Osteocyte (in vitro differentiated cells): ENCODE data around the gene PPFIA2. TPM values are rescaled to one million over a fixed set of nuclear protein-coding genes. Genes with fewer than 3 reads are reported as not detected.

Experiments used
- DNase-seq: peaks from one replicate; pipeline ENCODE4 v3.0.0; 2021; ENCODE audit warnings: mixed read lengths; ENCODE audit not compliant: unreplicated experiment; ENCODE audit errors: extremely low spot score
- H3K27ac Mint-ChIP-seq: one replicate; pipeline ENCODE4 v1.8.0; 2021; ENCODE audit warnings: mild to moderate bottlenecking, mixed read lengths; ENCODE audit not compliant: unreplicated experiment
- H3K27me3 Mint-ChIP-seq: one replicate; pipeline ENCODE4 v1.8.0; 2021; ENCODE audit warnings: mixed read lengths; ENCODE audit not compliant: unreplicated experiment
- H3K36me3 Mint-ChIP-seq: one replicate; pipeline ENCODE4 v1.8.0; 2021; ENCODE audit warnings: mixed read lengths; ENCODE audit not compliant: unreplicated experiment
- H3K4me1 Mint-ChIP-seq: one replicate; pipeline ENCODE4 v1.8.0; 2021; ENCODE audit warnings: mixed read lengths; ENCODE audit not compliant: unreplicated experiment
- H3K4me3 Mint-ChIP-seq: one replicate; pipeline ENCODE4 v1.8.0; 2021; ENCODE audit warnings: mild to moderate bottlenecking, moderate library complexity, mixed read lengths; ENCODE audit not compliant: unreplicated experiment
- H3K9me3 Mint-ChIP-seq: one replicate; pipeline ENCODE4 v1.8.0; 2021; ENCODE audit warnings: mixed read lengths; ENCODE audit not compliant: unreplicated experiment
- CTCF ChIP-seq: fragments of 200-600 bp; sonication (generic); IDR thresholded peaks from 2 replicates; pipeline ENCODE4 v1.5.0; 2021; ENCODE audit warnings: antibody characterized with exemption, mild to moderate bottlenecking, moderate library complexity
- total RNA-seq: library from RNA; stranded (reverse); gene quantifications from 2 replicates; pipeline ENCODE4 v1.2.1, GENCODE V29; 2021

PPFIA2 gene
- total RNA-seq, 1 donor from 2014 or later: 0.67 TPM

GRCh38 chr12:81439344-81439743 is 319.8 kb downstream of the PPFIA2 start:
- no peak for DNase-seq
- no peak for TF ChIP-seq CTCF
- no peak overlapping the region for H3K4me3 Mint-ChIP-seq
- no peaks in the 10 kb centered on the region for H3K36me3 Mint-ChIP-seq
- H3K27ac Mint-ChIP-seq: no peak overlapping the region
- H3K4me1 Mint-ChIP-seq: no peaks in the 10 kb centered on the region
- no peaks in the 10 kb centered on the region for H3K27me3 Mint-ChIP-seq
- no peaks in the 10 kb centered on the region for H3K9me3 Mint-ChIP-seq

- DNase-seq: no peak
- no peaks in the 10 kb centered on the region for H3K4me1 Mint-ChIP-seq
These were observed 342.1 kb downstream of the PPFIA2 start for GRCh38 chr12:81417056-81417455.

GRCh38 chr12:81416571-81416970 is 342.6 kb downstream of the PPFIA2 start:
- H3K27ac Mint-ChIP-seq: no peak overlapping the region
- TF ChIP-seq CTCF: no peak
- no peaks in the 10 kb centered on the region for H3K36me3 Mint-ChIP-seq
- H3K4me1 Mint-ChIP-seq: no peaks in the 10 kb centered on the region
- no peak for DNase-seq
- H3K4me3 Mint-ChIP-seq: no peak overlapping the region
- peaks cover 25% of the 10 kb centered on the region for H3K27me3 Mint-ChIP-seq
- H3K9me3 Mint-ChIP-seq: no peaks in the 10 kb centered on the region

More at GRCh38 chr12:81417056-81417455, 342.1 kb downstream of the PPFIA2 start:
- H3K27me3 Mint-ChIP-seq: peaks cover 25% of the 10 kb centered on the region
- no peak overlapping the region for H3K27ac Mint-ChIP-seq
- H3K9me3 Mint-ChIP-seq: no peaks in the 10 kb centered on the region
- no peaks in the 10 kb centered on the region for H3K36me3 Mint-ChIP-seq
- no peak for TF ChIP-seq CTCF
- no peak overlapping the region for H3K4me3 Mint-ChIP-seq

- H3K4me1 Mint-ChIP-seq: no peaks in the 10 kb centered on the region
These were observed 344.7 kb downstream of the PPFIA2 start for GRCh38 chr12:81414441-81414840.

GRCh38 chr12:81412940-81413339 is 346.2 kb downstream of the PPFIA2 start:
- Mint-ChIP-seq H3K27ac (no peak overlapping the region), H3K4me1 (no peaks in the 10 kb centered on the region), H3K4me3 (no peak overlapping the region), H3K9me3 (no peaks in the 10 kb centered on the region), H3K36me3 (no peaks in the 10 kb centered on the region), H3K27me3 (peaks cover 25% of the 10 kb centered on the region)
- no peak for DNase-seq
- TF ChIP-seq CTCF: no peak

More at GRCh38 chr12:81414441-81414840, 344.7 kb downstream of the PPFIA2 start:
- H3K27ac Mint-ChIP-seq: no peak overlapping the region
- H3K27me3 Mint-ChIP-seq: peaks cover 25% of the 10 kb centered on the region
- H3K9me3 Mint-ChIP-seq: no peaks in the 10 kb centered on the region
- no peaks in the 10 kb centered on the region for H3K36me3 Mint-ChIP-seq
- no peak for DNase-seq
- no peak for TF ChIP-seq CTCF
- no peak overlapping the region for H3K4me3 Mint-ChIP-seq
